Hepatocyte (in vitro differentiated cells): ENCODE measurements around the gene PIGL. TPM values are rescaled to one million over a fixed set of nuclear protein-coding genes. Genes with fewer than 3 reads are reported as not detected.
"Not testable (repeated sequence)": the region's sequence is repeated elsewhere in the genome, so short reads cannot be mapped to it uniquely, and the experiment has no call there.

Experiments used
- DNase-seq: peaks from one replicate; pipeline ENCODE4 v3.0.0-alpha.2; 2016; ENCODE audit warnings: low spot score
- H2AFZ ChIP-seq: fragments of 200-600 bp; sonication (generic); 2 replicates; pipeline ENCODE4 v1.6.0; 2016; ENCODE audit warnings: antibody characterized with exemption, mild to moderate bottlenecking
- H3K27ac ChIP-seq: fragments of 200-600 bp; sonication (generic); 2 replicates; pipeline ENCODE4 v1.5.1; 2016; ENCODE audit warnings: mild to moderate bottlenecking
- H3K27me3 ChIP-seq: fragments of 200-600 bp; sonication (generic); 2 replicates; pipeline ENCODE4 v1.6.1; 2016
- H3K36me3 ChIP-seq: fragments of 200-600 bp; sonication (generic); replicated peaks from 2 replicates; pipeline ENCODE4 v1.5.1; 2016; ENCODE audit warnings: low read depth; ENCODE audit not compliant: insufficient read depth
- H3K4me1 ChIP-seq: fragments of 200-600 bp; sonication (generic); 2 replicates; pipeline ENCODE4 v1.5.1; 2016; ENCODE audit warnings: mild to moderate bottlenecking, moderate library complexity; ENCODE audit not compliant: insufficient read depth
- H3K4me2 ChIP-seq: fragments of 200-600 bp; sonication (generic); 2 replicates; pipeline ENCODE4 v1.6.0; 2016
- H3K4me3 ChIP-seq: fragments of 200-600 bp; sonication (generic); 2 replicates; pipeline ENCODE4 v1.5.1; 2016; ENCODE audit warnings: mild to moderate bottlenecking
- H3K79me2 ChIP-seq: fragments of 200-600 bp; sonication (generic); 2 replicates; pipeline ENCODE4 v1.6.0; 2017; ENCODE audit warnings: mild to moderate bottlenecking
- H3K9me2 ChIP-seq: fragments of 200-600 bp; sonication (generic); replicated peaks from 2 replicates; pipeline ENCODE4 v1.6.0; 2017; ENCODE audit warnings: mild to moderate bottlenecking; ENCODE audit not compliant: insufficient read depth
- H3K9me3 ChIP-seq: fragments of 200-600 bp; sonication (generic); 2 replicates; pipeline ENCODE4 v1.5.1; 2016; ENCODE audit warnings: low read depth, mild to moderate bottlenecking
- H4K20me1 ChIP-seq: fragments of 200-600 bp; sonication (generic); 2 replicates; pipeline ENCODE4 v1.6.0; 2016; ENCODE audit warnings: mild to moderate bottlenecking; ENCODE audit not compliant: insufficient read depth, poor library complexity, severe bottlenecking
- EZH2 ChIP-seq: fragments of 200-600 bp; sonication (generic); IDR thresholded peaks from 2 replicates; pipeline ENCODE4 v1.6.1; 2016; ENCODE audit warnings: antibody characterized with exemption, mild to moderate bottlenecking, borderline replicate concordance
- EZH2phosphoT487 ChIP-seq: fragments of 200-600 bp; sonication (generic); IDR thresholded peaks from one replicate; pipeline ENCODE4 v1.6.1; 2018; ENCODE audit warnings: antibody characterized with exemption, mild to moderate bottlenecking, low read depth, moderate library complexity; ENCODE audit not compliant: unreplicated experiment, severe bottlenecking
- WGBS: methylation state at CpG from one replicate; pipeline ENCODE4 v1.1.6; 2016; ENCODE audit warnings: low lambda C conversion rate; ENCODE audit errors: missing lambda C conversion rate; 5-methylcytosine and 5-hydroxymethylcytosine counted together
- polyA plus RNA-seq: library from polyadenylated mRNA; unstranded; fragments of >200 nt; fragmentation: Nextera tagmentation; extraction: Ambion mirVana; gene quantifications from 2 replicates; pipeline ENCODE4 v1.2.1, GENCODE V29; 2016
- total RNA-seq: library from RNA; depleted of rRNA; stranded (reverse); fragments of >200 nt; gene quantifications from 2 replicates; pipeline ENCODE4 v1.2.3, GENCODE V29; 2014
- TF ChIP-seq, protein P1 (sequence below): fragments of 200-600 bp; sonication (generic); IDR thresholded peaks from 2 replicates; pipeline ENCODE4 v1.5.1; 2016; ENCODE audit warnings: antibody characterized with exemption, mild to moderate bottlenecking; ENCODE audit not compliant: poor library complexity

PIGL gene
- total and polyA plus RNA-seq, 2 experiments from 2014 or later, result 21.2 to 35.9 TPM

DNA sequence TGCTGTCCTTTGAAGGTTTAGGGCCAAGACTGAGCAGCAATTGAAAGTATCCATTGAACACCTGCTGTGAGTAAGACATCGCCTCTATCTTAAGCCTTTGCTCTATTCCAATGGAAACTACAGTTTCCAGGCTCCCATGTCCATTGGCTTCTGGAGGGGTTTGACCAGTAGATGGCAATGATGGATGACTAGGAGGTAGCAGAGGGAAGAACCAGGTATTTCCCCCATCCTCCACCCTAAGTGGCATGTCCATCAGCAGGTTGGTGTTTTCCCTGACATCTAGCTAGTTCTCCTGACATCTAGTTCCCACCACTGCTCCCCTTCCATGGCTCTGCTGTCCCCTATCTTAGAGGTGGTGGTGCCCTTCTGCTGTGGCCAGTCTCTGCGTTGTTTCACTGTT lies 77.5 kb downstream of the PIGL start:
- H2AFZ ChIP-seq, result no peak overlapping the region
- no peak for DNase-seq
- H3K36me3 ChIP-seq, result no peaks in the 10 kb centered on the region
- peak overlapping the region; percentile 80 for H3K27ac ChIP-seq
- no peaks in the 10 kb centered on the region for H3K9me2 ChIP-seq
- no peaks in the 10 kb centered on the region for H3K9me3 ChIP-seq
- no peak overlapping the region for H3K4me2 ChIP-seq
- H3K79me2 ChIP-seq, result no peaks in the 10 kb centered on the region
- peaks cover 10% of the 10 kb centered on the region for H3K4me1 ChIP-seq
- no peak overlapping the region for H3K4me3 ChIP-seq
- WGBS, result 100% methylated on average over 2 of the region's 2 CpGs
- no peaks in the 10 kb centered on the region for H3K27me3 ChIP-seq
- TF ChIP-seq EZH2phosphoT487, result no peak
- no peak for TF ChIP-seq EZH2
- TF ChIP-seq, protein P1, sequence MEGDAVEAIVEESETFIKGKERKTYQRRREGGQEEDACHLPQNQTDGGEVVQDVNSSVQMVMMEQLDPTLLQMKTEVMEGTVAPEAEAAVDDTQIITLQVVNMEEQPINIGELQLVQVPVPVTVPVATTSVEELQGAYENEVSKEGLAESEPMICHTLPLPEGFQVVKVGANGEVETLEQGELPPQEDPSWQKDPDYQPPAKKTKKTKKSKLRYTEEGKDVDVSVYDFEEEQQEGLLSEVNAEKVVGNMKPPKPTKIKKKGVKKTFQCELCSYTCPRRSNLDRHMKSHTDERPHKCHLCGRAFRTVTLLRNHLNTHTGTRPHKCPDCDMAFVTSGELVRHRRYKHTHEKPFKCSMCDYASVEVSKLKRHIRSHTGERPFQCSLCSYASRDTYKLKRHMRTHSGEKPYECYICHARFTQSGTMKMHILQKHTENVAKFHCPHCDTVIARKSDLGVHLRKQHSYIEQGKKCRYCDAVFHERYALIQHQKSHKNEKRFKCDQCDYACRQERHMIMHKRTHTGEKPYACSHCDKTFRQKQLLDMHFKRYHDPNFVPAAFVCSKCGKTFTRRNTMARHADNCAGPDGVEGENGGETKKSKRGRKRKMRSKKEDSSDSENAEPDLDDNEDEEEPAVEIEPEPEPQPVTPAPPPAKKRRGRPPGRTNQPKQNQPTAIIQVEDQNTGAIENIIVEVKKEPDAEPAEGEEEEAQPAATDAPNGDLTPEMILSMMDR, result no peak
- no peaks in the 10 kb centered on the region for H4K20me1 ChIP-seq

DNA sequence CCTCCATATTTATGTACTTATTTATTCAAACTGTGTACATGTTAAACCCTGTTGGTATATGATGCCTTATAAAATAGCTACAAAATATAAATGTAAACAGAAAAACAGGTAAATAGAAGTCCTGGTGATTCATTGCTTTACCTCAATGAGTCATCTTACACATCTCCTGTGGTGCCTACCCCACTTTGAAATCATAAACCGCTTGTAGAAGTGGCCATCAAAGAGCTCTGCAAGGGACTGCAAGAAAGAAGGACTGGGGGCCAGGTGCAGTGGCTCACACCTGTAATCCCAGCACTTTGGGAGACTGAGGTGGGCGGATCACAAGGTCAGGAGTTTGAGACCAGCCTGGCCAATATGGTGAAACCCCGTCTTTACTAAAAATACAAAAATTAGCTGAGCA lies 79.1 kb downstream of the PIGL start:
- Histone ChIP-seq H3K27ac (peak overlapping the region; percentile 80), H3K4me1 (peaks cover 14% of the 10 kb centered on the region)
- H3K4me2 ChIP-seq, H2AFZ ChIP-seq, H3K4me3 ChIP-seq, H3K79me2 ChIP-seq, H3K9me2 ChIP-seq, DNase-seq, H3K27me3 ChIP-seq, H3K36me3 ChIP-seq, H3K9me3 ChIP-seq, H4K20me1 ChIP-seq: not testable (repeated sequence)
- 89% methylated on average over 3 of the region's 3 CpGs for WGBS

DNA sequence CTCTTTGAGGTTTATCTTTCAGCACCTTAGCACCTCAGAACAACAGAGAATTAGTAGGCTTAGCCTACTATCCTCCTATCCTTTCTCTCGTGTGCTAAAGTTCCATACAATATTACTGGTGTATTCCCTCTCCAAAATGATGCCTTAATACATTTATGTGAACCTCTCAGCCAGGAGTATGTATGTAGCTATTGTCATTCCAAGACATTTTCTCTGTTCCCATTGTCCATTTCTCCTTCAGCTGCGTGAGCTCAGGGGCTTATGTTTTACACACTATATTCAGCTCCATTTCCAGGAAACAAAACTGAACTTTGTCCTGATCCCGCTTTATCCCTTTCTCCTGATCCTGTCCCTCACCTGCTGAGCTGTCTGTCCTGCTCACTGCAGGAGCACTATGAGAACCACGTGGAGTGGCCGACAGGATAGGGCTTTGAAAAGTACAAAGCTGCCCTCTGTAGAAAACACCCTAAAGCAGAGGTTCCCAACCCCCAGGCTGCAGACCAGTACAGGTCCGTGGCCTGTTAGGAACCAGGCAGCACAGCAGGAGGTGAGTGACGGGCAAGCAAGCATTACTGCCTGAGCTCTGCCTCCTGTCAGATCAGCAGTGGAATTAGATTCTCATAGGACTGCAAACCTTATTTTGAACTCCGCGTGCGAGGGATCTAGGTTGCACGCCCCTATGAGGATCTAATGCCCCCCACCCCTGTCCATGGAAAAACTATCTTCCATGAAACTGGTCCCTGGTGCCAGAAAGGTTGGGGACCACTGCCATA lies 80.5 kb downstream of the PIGL start:
- WGBS, result 58% methylated on average over 11 of the region's 11 CpGs
- H3K4me1 ChIP-seq, result peaks cover 14% of the 10 kb centered on the region
- H3K79me2 ChIP-seq, result no peaks in the 10 kb centered on the region
- H3K9me2 ChIP-seq, result no peaks in the 10 kb centered on the region
- peak overlapping the region; percentile 59 for H3K4me2 ChIP-seq
- no peaks in the 10 kb centered on the region for H4K20me1 ChIP-seq
- H3K9me3 ChIP-seq, result no peaks in the 10 kb centered on the region
- DNase-seq, result peak; percentile 61
- no peak overlapping the region for H3K4me3 ChIP-seq
- H3K27ac ChIP-seq, result peak overlapping the region; percentile 99
- H3K36me3 ChIP-seq, result no peaks in the 10 kb centered on the region
- TF ChIP-seq, protein P1, result no peak
- TF ChIP-seq EZH2phosphoT487, result no peak
- no peak for TF ChIP-seq EZH2
- no peaks in the 10 kb centered on the region for H3K27me3 ChIP-seq
- no peak overlapping the region for H2AFZ ChIP-seq

DNA sequence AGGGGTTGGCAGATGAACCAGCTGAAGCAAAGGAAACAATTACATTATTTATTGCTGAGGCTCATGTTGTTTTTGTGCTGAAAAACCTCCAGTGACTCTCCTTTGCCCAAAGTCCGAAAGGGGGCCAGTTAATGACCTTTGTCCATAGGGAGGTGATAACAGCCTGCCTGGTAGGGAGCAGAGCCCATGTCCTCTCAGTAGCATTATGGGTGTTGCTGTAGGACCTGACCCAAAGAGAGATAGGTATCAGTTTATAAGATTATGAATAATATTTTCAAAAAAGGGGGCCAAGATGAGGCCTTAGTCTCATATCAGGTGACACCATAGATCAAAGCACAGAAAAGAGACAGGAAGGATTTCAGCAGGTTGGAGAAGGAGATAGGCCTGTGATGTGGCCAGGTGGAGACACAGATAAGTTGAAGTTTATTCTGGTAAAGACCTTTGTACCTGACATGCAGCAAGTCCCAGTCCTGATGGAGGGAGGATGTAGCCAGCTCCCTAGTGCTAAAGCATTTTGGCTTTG lies 81.2 kb downstream of the PIGL start:
- peaks cover 14% of the 10 kb centered on the region for H3K4me1 ChIP-seq
- H4K20me1 ChIP-seq, result no peaks in the 10 kb centered on the region
- no peak overlapping the region for H2AFZ ChIP-seq
- peak; percentile 49 for DNase-seq
- no peaks in the 10 kb centered on the region for H3K36me3 ChIP-seq
- H3K27me3 ChIP-seq, result no peaks in the 10 kb centered on the region
- TF ChIP-seq, protein P1, result no peak
- TF ChIP-seq EZH2phosphoT487 (no peak), EZH2 (no peak)
- no peaks in the 10 kb centered on the region for H3K79me2 ChIP-seq
- no peak overlapping the region for H3K4me3 ChIP-seq
- H3K4me2 ChIP-seq, result peak overlapping the region; percentile 59
- H3K9me3 ChIP-seq, result no peaks in the 10 kb centered on the region
- peak overlapping the region; percentile 99 for H3K27ac ChIP-seq
- WGBS, result 74% methylated on average over 1 of the region's 1 CpG
- H3K9me2 ChIP-seq, result no peaks in the 10 kb centered on the region
